Fibroblast of lung (primary cell): Measurements from ENCODE around the gene RUNX1.

Source experiments
- CTCF ChIP-seq, 2 donors: IDR thresholded peaks in 1 of 2; conservative IDR thresholded peaks in 1 of 2; 1 replicate in 1 of 2; 2 replicates in 1 of 2; pipeline ENCODE4 v1.5.1; 2011 to 2012; ENCODE audit warnings: low read length in 2 of 2, control low read depth in 1 of 2, inconsistent platforms in 1 of 2, low read depth in 1 of 2, mild to moderate bottlenecking in 1 of 2
- EZH2 ChIP-seq: IDR thresholded peaks from 2 replicates; pipeline ENCODE4 v1.5.1; 2012; ENCODE audit warnings: low read length, control low read depth, mild to moderate bottlenecking; ENCODE audit errors: missing control alignments

GRCh38 chr21:35091496-35091895, 42.4 kb upstream of the RUNX1 start:
- TF ChIP-seq CTCF (conservative IDR thresholded peaks at IDR 0.05 in 1 of 2, IDR thresholded peaks at IDR 0.05 in 1 of 2; ENCODE audit: low read depth in 1 of 2, low read length in 2 of 2): no peak
- TF ChIP-seq EZH2: no peak
